MM.1S (cell line): ENCODE data around the gene YPEL2.

Source experiments
- DNase-seq: peaks from one replicate; pipeline ENCODE4 v3.0.0-alpha.2; 2015
- H2AFZ ChIP-seq: fragments of 300-600 bp; sonication (generic); 2 replicates; pipeline ENCODE4 v1.6.0; 2016; ENCODE audit warnings: antibody characterized with exemption, low read length
- H3F3A ChIP-seq: fragments of 300-600 bp; sonication (generic); 2 replicates; pipeline ENCODE4 v1.6.1; 2016; ENCODE audit warnings: mild to moderate bottlenecking, antibody characterized with exemption, low read length, moderate library complexity, mixed read lengths; ENCODE audit not compliant: insufficient read depth
- H3K27ac ChIP-seq: fragments of 300-600 bp; sonication (generic); 2 replicates; pipeline ENCODE4 v1.5.1; 2016; ENCODE audit warnings: mild to moderate bottlenecking, low read length
- H3K27me3 ChIP-seq: fragments of 300-600 bp; sonication (generic); replicated peaks from 2 replicates; pipeline ENCODE4 v1.6.0; 2016; ENCODE audit warnings: low read length; ENCODE audit not compliant: insufficient read depth
- H3K36me3 ChIP-seq: fragments of 300-600 bp; sonication (generic); replicated peaks from 2 replicates; pipeline ENCODE4 v1.6.1; 2016; ENCODE audit warnings: mild to moderate bottlenecking, low read length, mixed read lengths; ENCODE audit not compliant: insufficient read depth
- H3K4me1 ChIP-seq: fragments of 300-600 bp; sonication (generic); 2 replicates; pipeline ENCODE4 v1.6.1; 2016; ENCODE audit warnings: low read length, mixed read lengths
- H3K4me2 ChIP-seq: fragments of 300-600 bp; sonication (generic); 2 replicates; pipeline ENCODE4 v1.6.0; 2016; ENCODE audit warnings: low read depth, low read length
- H3K4me3 ChIP-seq: fragments of 300-600 bp; sonication (generic); 2 replicates; pipeline ENCODE4 v1.5.1; 2016; ENCODE audit warnings: low read length, mixed read lengths
- H3K79me2 ChIP-seq: fragments of 300-600 bp; sonication (generic); 2 replicates; pipeline ENCODE4 v1.6.1; 2016; ENCODE audit warnings: mixed run types, low read length, mixed read lengths
- H3K9ac ChIP-seq: fragments of 300-600 bp; sonication (generic); 2 replicates; pipeline ENCODE4 v1.6.1; 2016; ENCODE audit warnings: low read length, mixed read lengths
- H3K9me2 ChIP-seq: fragments of 300-600 bp; sonication (generic); replicated peaks from 2 replicates; pipeline ENCODE4 v1.6.1; 2016; ENCODE audit warnings: mild to moderate bottlenecking, low read length, mixed read lengths; ENCODE audit not compliant: insufficient read depth
- H3K9me3 ChIP-seq: fragments of 300-600 bp; sonication (generic); replicated peaks from 2 replicates; pipeline ENCODE4 v1.6.1; 2016; ENCODE audit warnings: mild to moderate bottlenecking, low read length, mixed read lengths; ENCODE audit not compliant: insufficient read depth
- H4K20me1 ChIP-seq: fragments of 300-600 bp; sonication (generic); 2 replicates; pipeline ENCODE4 v1.6.1; 2016; ENCODE audit warnings: mild to moderate bottlenecking, low read length, moderate library complexity, mixed read lengths; ENCODE audit not compliant: insufficient read depth
- CTCF ChIP-seq: fragments of 300-600 bp; sonication (generic); IDR thresholded peaks from 2 replicates; pipeline ENCODE4 v1.5.1; 2016; ENCODE audit warnings: antibody characterized with exemption, low read length, mixed read lengths
- EZH2 ChIP-seq: fragments of 300-600 bp; sonication (generic); optimal IDR thresholded peaks from 2 replicates; pipeline ENCODE3; 2017; ENCODE audit warnings: low read depth, mild to moderate bottlenecking, antibody characterized with exemption, low read length, mixed read lengths
- EZH2phosphoT487 ChIP-seq: fragments of 300-600 bp; sonication (generic); IDR thresholded peaks from 2 replicates; pipeline ENCODE4 v1.6.1; 2018; ENCODE audit warnings: antibody characterized with exemption, low read length

YPEL2 gene

GRCh38 chr17:59401274-59401673 lies 69.8 kb downstream of the YPEL2 start:
- H3K9me3 ChIP-seq: no peaks in the 10 kb centered on the region
- H3K79me2 ChIP-seq: no peaks in the 10 kb centered on the region
- no peak overlapping the region for H3K4me2 ChIP-seq
- H3F3A ChIP-seq: no peaks in the 10 kb centered on the region
- H3K9me2 ChIP-seq: no peaks in the 10 kb centered on the region
- no peak for DNase-seq
- no peak for TF ChIP-seq CTCF
- TF ChIP-seq EZH2phosphoT487: no peak
- no peak for TF ChIP-seq EZH2
- no peaks in the 10 kb centered on the region for H4K20me1 ChIP-seq
- H2AFZ ChIP-seq: no peak overlapping the region
- H3K4me1 ChIP-seq: no peaks in the 10 kb centered on the region
- H3K9ac ChIP-seq: no peak overlapping the region
- no peaks in the 10 kb centered on the region for H3K36me3 ChIP-seq
- H3K27me3 ChIP-seq: no peaks in the 10 kb centered on the region
- no peak overlapping the region for H3K4me3 ChIP-seq
- H3K27ac ChIP-seq: no peak overlapping the region

GRCh38 chr17:59401725-59402124 lies 70.3 kb downstream of the YPEL2 start:
- H3K4me2 ChIP-seq: no peak overlapping the region
- H3K27ac ChIP-seq: no peak overlapping the region
- TF ChIP-seq CTCF: no peak
- no peak for TF ChIP-seq EZH2
- TF ChIP-seq EZH2phosphoT487: no peak
- no peaks in the 10 kb centered on the region for H3K27me3 ChIP-seq
- no peaks in the 10 kb centered on the region for H3F3A ChIP-seq
- no peaks in the 10 kb centered on the region for H3K4me1 ChIP-seq
- no peak overlapping the region for H3K9ac ChIP-seq
- H3K4me3 ChIP-seq: no peak overlapping the region
- H3K79me2 ChIP-seq: no peaks in the 10 kb centered on the region
- DNase-seq: no peak
- H3K36me3 ChIP-seq: no peaks in the 10 kb centered on the region
- no peak overlapping the region for H2AFZ ChIP-seq
- H3K9me3 ChIP-seq: no peaks in the 10 kb centered on the region
- no peaks in the 10 kb centered on the region for H3K9me2 ChIP-seq
- H4K20me1 ChIP-seq: no peaks in the 10 kb centered on the region

- H3K4me1 ChIP-seq: no peaks in the 10 kb centered on the region
- no peaks in the 10 kb centered on the region for H3K9me2 ChIP-seq
- no peak for DNase-seq
- TF ChIP-seq CTCF (no peak), EZH2phosphoT487 (no peak), EZH2 (no peak)
- no peak overlapping the region for H3K27ac ChIP-seq
- H3K4me3 ChIP-seq: no peak overlapping the region
- no peak overlapping the region for H3K4me2 ChIP-seq
- no peak overlapping the region for H3K9ac ChIP-seq
- no peaks in the 10 kb centered on the region for H3K27me3 ChIP-seq
- no peaks in the 10 kb centered on the region for H4K20me1 ChIP-seq
- H3F3A ChIP-seq: no peaks in the 10 kb centered on the region
- H3K9me3 ChIP-seq: no peaks in the 10 kb centered on the region
- H3K36me3 ChIP-seq: no peaks in the 10 kb centered on the region
- no peak overlapping the region for H2AFZ ChIP-seq
- no peaks in the 10 kb centered on the region for H3K79me2 ChIP-seq
Measured at GRCh38 chr17:59402760-59403159, 71.3 kb downstream of the YPEL2 start.
